HTR-8/SVneo (cell line): ENCODE results near the gene ISCA2.
"Not testable (repeated sequence)": the region's sequence is repeated elsewhere in the genome, so short reads cannot be mapped to it uniquely, and the experiment has no call there.

ENCODE experiments used
- DNase-seq: peaks from one replicate; pipeline ENCODE4 v3.0.0; 2011; ENCODE audit warnings: low spot score, mixed read lengths; ENCODE audit not compliant: insufficient read length
- FAIRE-seq: peaks from 2 replicates; lab custom pipeline; 2011; peaks lifted over from hg19 to GRCh38; lab: Jason Lieb, UNC

The ISCA2 gene

GRCh38 chr14:74524812-74525135, 31.2 kb downstream of the ISCA2 start:
- DNase-seq (no peak), FAIRE-seq (peak; percentile 54)

GRCh38 chr14:74525361-74525851, 31.8 kb downstream of the ISCA2 start:
- FAIRE-seq (peak; percentile 13), DNase-seq (no peak)

- peak; percentile 57 for FAIRE-seq
- DNase-seq = no peak
Measured at GRCh38 chr14:74526854-74527585, 33.5 kb downstream of the ISCA2 start.

GRCh38 chr14:74527736-74528280, 34.2 kb downstream of the ISCA2 start:
- DNase-seq (no peak), FAIRE-seq (peak; percentile 83)

GRCh38 chr14:74528406-74528805, 34.8 kb downstream of the ISCA2 start:
- no peak for DNase-seq
- no peak for FAIRE-seq

- FAIRE-seq = peak; percentile 84
- DNase-seq = no peak
Measured at GRCh38 chr14:74528886-74529285, 35.3 kb downstream of the ISCA2 start.

- DNase-seq (no peak), FAIRE-seq (no peak)
Measured at GRCh38 chr14:74531006-74531405, 37.4 kb downstream of the ISCA2 start.

- peak; percentile 60 for DNase-seq
Measured at GRCh38 chr14:74531467-74531866, 37.9 kb downstream of the ISCA2 start.

GRCh38 chr14:74532246-74532645, 38.7 kb downstream of the ISCA2 start:
- FAIRE-seq (no peak), DNase-seq (no peak)

More at GRCh38 chr14:74531467-74531866, 37.9 kb downstream of the ISCA2 start:
- peak; percentile 90 for FAIRE-seq

GRCh38 chr14:74533576-74533975, 40.0 kb downstream of the ISCA2 start:
- FAIRE-seq (peak; percentile 90), DNase-seq (no peak)

GRCh38 chr14:74535756-74536325, 42.3 kb downstream of the ISCA2 start:
- peak; percentile 52 for FAIRE-seq
- no peak for DNase-seq

- FAIRE-seq, DNase-seq: not testable (repeated sequence)
Measured at GRCh38 chr14:74536336-74536735, 42.8 kb downstream of the ISCA2 start.

GRCh38 chr14:74538411-74539391, 45.1 kb downstream of the ISCA2 start:
- FAIRE-seq = peak; percentile 81
- no peak for DNase-seq

- DNase-seq (no peak), FAIRE-seq (peak; percentile 68)
Measured at GRCh38 chr14:74539503-74539902, 45.9 kb downstream of the ISCA2 start.

GRCh38 chr14:74541225-74541624, 47.7 kb downstream of the ISCA2 start:
- FAIRE-seq = peak; percentile 86
- no peak for DNase-seq

GRCh38 chr14:74542056-74542685, 48.6 kb downstream of the ISCA2 start:
- FAIRE-seq = peak; percentile 74
- no peak for DNase-seq

GRCh38 chr14:74543771-74544438, 50.3 kb downstream of the ISCA2 start:
- peak; percentile 13 for FAIRE-seq
- DNase-seq = no peak

GRCh38 chr14:74545386-74545785, 51.8 kb downstream of the ISCA2 start:
- no peak for DNase-seq
- peak; percentile 69 for FAIRE-seq

GRCh38 chr14:74546416-74546815, 52.9 kb downstream of the ISCA2 start:
- DNase-seq = no peak
- peak; percentile 86 for FAIRE-seq
